Activated CD8-positive, alpha-beta memory T cell treated with anti-CD3 and anti-CD28 coated beads for 48 hours (primary cell): ENCODE data around the gene IL3RA.
"Not testable (repeated sequence)": the region's sequence is repeated elsewhere in the genome, so short reads cannot be mapped to it uniquely, and the experiment has no call there.

Source experiments
- DNase-seq, 3 experiments: peaks; one replicate each; pipeline ENCODE4 v3.0.0-alpha.2; 2020; ENCODE audit warnings: low read depth in 2 of 3, low spot score in 2 of 3

Gene IL3RA

GRCh38 chrX:1327651-1328304 is 8.8 kb upstream of the IL3RA start:
- no peak for DNase-seq

GRCh38 chrX:1330605-1331004 is 6.0 kb upstream of the IL3RA start:
- DNase-seq, result no peak

- not testable (repeated sequence) for DNase-seq
These were observed 4.2 kb upstream of the IL3RA start for GRCh38 chrX:1332433-1332832.

- no peak for DNase-seq
These were observed 1.7 kb upstream of the IL3RA start for GRCh38 chrX:1334854-1335253.

- no peak for DNase-seq
These were observed 579 bp downstream of the IL3RA start for GRCh38 chrX:1336948-1337779.

- no peak for DNase-seq
These were observed 5.1 kb downstream of the IL3RA start for GRCh38 chrX:1341545-1342184.

- not testable (repeated sequence) for DNase-seq
These were observed 13.0 kb downstream of the IL3RA start for GRCh38 chrX:1349606-1350005.

- DNase-seq, result no peak
These were observed 15.6 kb downstream of the IL3RA start for GRCh38 chrX:1351981-1352714.

GRCh38 chrX:1354036-1355019 is 17.7 kb downstream of the IL3RA start:
- DNase-seq, result no peak

- DNase-seq, result no peak
These were observed 18.8 kb downstream of the IL3RA start for GRCh38 chrX:1355131-1356046.

GRCh38 chrX:1357993-1358392 is 21.4 kb downstream of the IL3RA start:
- no peak for DNase-seq

- DNase-seq, result no peak
These were observed 22.4 kb downstream of the IL3RA start for GRCh38 chrX:1358793-1359476.

GRCh38 chrX:1359477-1359873 is 22.9 kb downstream of the IL3RA start:
- no peak for DNase-seq

GRCh38 chrX:1360171-1360570 is 23.6 kb downstream of the IL3RA start:
- no peak for DNase-seq

GRCh38 chrX:1361275-1361674 is 24.7 kb downstream of the IL3RA start:
- DNase-seq, result no peak

GRCh38 chrX:1361910-1362309 is 25.3 kb downstream of the IL3RA start:
- no peak for DNase-seq

GRCh38 chrX:1366363-1366762 is 29.8 kb downstream of the IL3RA start:
- not testable (repeated sequence) for DNase-seq

- DNase-seq, result no peak
These were observed 31.8 kb downstream of the IL3RA start for GRCh38 chrX:1368385-1368698.

- DNase-seq, result no peak
These were observed 41.7 kb downstream of the IL3RA start for GRCh38 chrX:1378306-1378759.
